Gastroesophageal sphincter (tissue), 4 donors: ENCODE results near the gene SRR. TPM values are rescaled to one million over a fixed set of nuclear protein-coding genes. Genes with fewer than 3 reads are reported as not detected.

Experiments used
- ATAC-seq: fragments of 150-250 bp; one replicate; pipeline ENCODE4 v1.9.1; 2016; ENCODE audit warnings: mild to moderate bottlenecking, moderate library complexity
- H3K27ac ChIP-seq, 4 donors: fragments of 200-600 bp; sonication (generic) in 3 of 4; 1 replicate in 3 of 4; 2 replicates in 1 of 4; pipeline ENCODE4 v1.5.1; 2016 to 2019
- H3K27me3 ChIP-seq: fragments of 200-600 bp; sonication (generic); one replicate; pipeline ENCODE4 v1.5.1; 2019
- H3K36me3 ChIP-seq, 2 donors: fragments of 200-600 bp; sonication (generic); one replicate each; pipeline ENCODE4 v1.5.1; 2019; ENCODE audit warnings: control low read depth in 1 of 2
- H3K4me1 ChIP-seq, 3 donors: fragments of 200-600 bp; sonication (generic); 1 replicate in 2 of 3; 2 replicates in 1 of 3; pipeline ENCODE4 v1.5.1; 2016 to 2019; ENCODE audit warnings: control low read depth in 2 of 3
- H3K4me3 ChIP-seq, 2 donors: fragments of 200-600 bp; sonication (generic); one replicate each; pipeline ENCODE4 v1.5.1; 2019; ENCODE audit warnings: mild to moderate bottlenecking in 1 of 2, moderate library complexity in 1 of 2
- H3K9me3 ChIP-seq, 3 donors: fragments of 200-600 bp; sonication (generic); one replicate each; pipeline ENCODE4 v1.5.1; 2017 to 2019; ENCODE audit warnings: control low read depth in 2 of 3
- EP300 ChIP-seq: sonication (generic); formaldehyde crosslinking; IDR thresholded peaks from one replicate; pipeline ENCODE4 v1.6.1; 2017; ENCODE audit warnings: antibody characterized with exemption, mild to moderate bottlenecking
- POLR2A ChIP-seq, 2 donors: fragments of 450-650 bp; IDR thresholded peaks; one replicate each; pipeline ENCODE4 v1.6.1; 2017; ENCODE audit warnings: antibody characterized with exemption in 2 of 2, mild to moderate bottlenecking in 2 of 2, moderate library complexity in 1 of 2
- POLR2AphosphoS5 ChIP-seq: sonication (generic); formaldehyde crosslinking; IDR thresholded peaks from one replicate; pipeline ENCODE4 v1.6.1; 2017; ENCODE audit warnings: antibody characterized with exemption
- WGBS, 2 donors: methylation state at CpG; one replicate each; pipeline ENCODE4 v1.1.5; 2018; ENCODE audit warnings: low coverage in 1 of 2; 5-methylcytosine and 5-hydroxymethylcytosine counted together
- total RNA-seq, 4 donors: library from RNA; depleted of rRNA; stranded (reverse); fragments of >200 nt; gene quantifications; one replicate each; pipeline ENCODE4 v1.1.0, GENCODE V29; 2016
- TF ChIP-seq, protein P1 (sequence below), 4 experiments: fragments of 200-600 bp in 2 of 4; fragments of 450-650 bp in 2 of 4; sonication (generic) in 1 of 4; IDR thresholded peaks; one replicate each; pipeline ENCODE4 v1.5.1; 2017 to 2019; ENCODE audit warnings: antibody characterized with exemption in 4 of 4, mild to moderate bottlenecking in 2 of 4, moderate library complexity in 2 of 4

SRR gene
- total RNA-seq, 4 donors from 2014 or later: 13.7 to 38.8 (median 16.9) TPM

DNA sequence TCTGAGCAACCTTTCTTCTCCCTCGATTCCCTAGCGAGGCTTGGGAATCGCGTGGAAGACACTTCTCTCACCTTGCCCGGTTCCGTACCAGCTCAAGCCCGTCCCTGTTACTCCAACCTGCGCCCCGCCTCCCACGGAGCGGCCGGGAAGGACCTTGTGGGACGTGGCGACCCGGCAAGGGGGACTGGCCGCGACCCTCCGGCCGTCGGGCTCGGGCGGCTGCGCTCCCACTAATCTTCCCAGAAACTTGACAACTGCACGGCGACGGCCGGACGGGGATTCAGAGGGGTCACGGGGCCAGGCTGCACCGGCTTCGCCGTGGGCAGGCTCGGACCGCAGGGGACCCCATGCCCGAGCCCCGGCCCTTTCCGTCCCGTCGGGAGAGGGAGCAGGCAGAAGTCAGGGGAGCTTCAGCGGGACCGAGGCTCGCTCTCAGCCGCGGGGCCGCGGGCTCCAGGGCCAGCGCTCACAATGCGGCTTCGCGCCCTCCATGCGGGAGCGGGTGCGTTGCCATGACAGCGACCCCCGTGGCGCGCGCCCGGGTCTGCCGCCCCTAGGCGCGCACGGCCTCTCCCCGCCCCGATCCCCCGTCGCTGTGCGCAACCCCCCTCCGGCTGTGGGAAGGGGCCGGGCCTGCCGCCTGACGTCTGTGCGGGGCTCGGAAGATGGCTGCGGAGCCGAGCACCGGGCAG, 33.2 kb downstream of the SRR start, which contains the start of gene SGSM2:
Gene SGSM2 (plus strand): TSS at position 650 of the 692 bp plus-strand sequence. CDS start 188 bp downstream, outside the sequence.
- Histone ChIP-seq H3K27me3 (no peaks in the 10 kb centered on the region), H3K36me3 (peaks cover 0 to 47% of the 10 kb centered on the region in 2 donors), H3K4me1 (peaks cover 0 to 40% (median 5%) of the 10 kb centered on the region in 3 donors), H3K4me3 (peak within 1 kb of the TSS; percentile 75 to 98), H3K27ac (peak within 1 kb of the TSS; percentile 76 to 95 (median 95)), H3K9me3 (no peaks in the 10 kb centered on the region)
- peak; percentile 77 for ATAC-seq
- TF ChIP-seq, protein P1, sequence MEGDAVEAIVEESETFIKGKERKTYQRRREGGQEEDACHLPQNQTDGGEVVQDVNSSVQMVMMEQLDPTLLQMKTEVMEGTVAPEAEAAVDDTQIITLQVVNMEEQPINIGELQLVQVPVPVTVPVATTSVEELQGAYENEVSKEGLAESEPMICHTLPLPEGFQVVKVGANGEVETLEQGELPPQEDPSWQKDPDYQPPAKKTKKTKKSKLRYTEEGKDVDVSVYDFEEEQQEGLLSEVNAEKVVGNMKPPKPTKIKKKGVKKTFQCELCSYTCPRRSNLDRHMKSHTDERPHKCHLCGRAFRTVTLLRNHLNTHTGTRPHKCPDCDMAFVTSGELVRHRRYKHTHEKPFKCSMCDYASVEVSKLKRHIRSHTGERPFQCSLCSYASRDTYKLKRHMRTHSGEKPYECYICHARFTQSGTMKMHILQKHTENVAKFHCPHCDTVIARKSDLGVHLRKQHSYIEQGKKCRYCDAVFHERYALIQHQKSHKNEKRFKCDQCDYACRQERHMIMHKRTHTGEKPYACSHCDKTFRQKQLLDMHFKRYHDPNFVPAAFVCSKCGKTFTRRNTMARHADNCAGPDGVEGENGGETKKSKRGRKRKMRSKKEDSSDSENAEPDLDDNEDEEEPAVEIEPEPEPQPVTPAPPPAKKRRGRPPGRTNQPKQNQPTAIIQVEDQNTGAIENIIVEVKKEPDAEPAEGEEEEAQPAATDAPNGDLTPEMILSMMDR (IDR thresholded peaks at IDR 0.05): no peak
- TF ChIP-seq EP300 (no peak), POLR2AphosphoS5 (peak; percentile 47), POLR2A (IDR thresholded peaks at IDR 0.05) (no peak)
- WGBS, 2 donors: 0 to 3% methylated on average over 1 to 6 of the region's 77 CpGs

DNA sequence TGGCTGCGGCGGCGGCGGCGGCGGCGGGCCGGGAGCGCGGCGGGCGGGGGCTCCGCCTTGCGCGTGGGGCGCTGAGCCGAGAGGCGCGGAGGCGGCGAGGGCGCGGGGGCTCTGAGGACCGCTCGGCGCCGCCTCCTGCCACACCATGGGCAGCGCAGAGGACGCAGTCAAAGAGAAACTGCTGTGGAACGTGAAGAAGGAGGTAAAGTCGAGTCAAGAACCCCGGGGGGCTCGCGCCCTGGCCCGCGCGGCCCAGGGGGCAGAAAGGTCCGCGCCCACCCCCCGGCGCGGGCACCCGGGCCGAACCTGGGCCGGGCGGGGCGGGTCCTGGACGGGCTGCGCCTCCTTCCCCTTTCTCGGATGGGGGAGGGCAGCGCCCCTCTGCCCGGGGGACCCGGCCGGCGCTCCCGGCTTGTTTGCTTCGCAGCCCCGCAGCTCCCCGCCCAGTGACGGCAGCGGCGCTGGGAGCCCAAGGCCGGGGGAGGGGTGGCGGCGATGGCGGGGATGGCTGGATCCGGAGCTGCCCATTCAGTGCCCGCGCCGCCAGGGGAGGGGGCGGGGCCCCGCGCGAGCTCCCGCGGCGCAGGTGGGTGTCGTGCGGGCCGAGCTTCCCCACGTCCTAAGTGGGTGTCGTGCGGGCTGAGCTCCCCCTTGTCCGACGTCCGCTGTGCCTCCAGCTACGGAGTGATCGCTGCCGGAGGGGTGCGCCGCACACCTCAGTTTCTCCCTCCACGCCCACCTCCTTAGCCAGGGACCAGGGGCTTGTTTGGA, 34.0 kb downstream of the SRR start:
- Histone ChIP-seq H3K27me3 (no peaks in the 10 kb centered on the region), H3K4me3 (peak overlapping the region; percentile 75 to 98), H3K4me1 (peaks cover 0 to 40% (median 5%) of the 10 kb centered on the region in 3 donors), H3K9me3 (no peaks in the 10 kb centered on the region), H3K27ac (peak overlapping the region; percentile 76 to 95 (median 95)), H3K36me3 (peaks cover 0 to 47% of the 10 kb centered on the region in 2 donors)
- 0 to 2% methylated on average over 7 to 21 of the region's 92 CpGs for WGBS, 2 donors
- peak; percentile 80 for ATAC-seq
- TF ChIP-seq POLR2AphosphoS5 (peak; percentile 66), POLR2A (IDR thresholded peaks at IDR 0.05) (peak; percentile 33 to 64), EP300 (no peak)
- TF ChIP-seq, protein P1 (IDR thresholded peaks at IDR 0.05): peak in 1 of 4 experiments; percentile 19

DNA sequence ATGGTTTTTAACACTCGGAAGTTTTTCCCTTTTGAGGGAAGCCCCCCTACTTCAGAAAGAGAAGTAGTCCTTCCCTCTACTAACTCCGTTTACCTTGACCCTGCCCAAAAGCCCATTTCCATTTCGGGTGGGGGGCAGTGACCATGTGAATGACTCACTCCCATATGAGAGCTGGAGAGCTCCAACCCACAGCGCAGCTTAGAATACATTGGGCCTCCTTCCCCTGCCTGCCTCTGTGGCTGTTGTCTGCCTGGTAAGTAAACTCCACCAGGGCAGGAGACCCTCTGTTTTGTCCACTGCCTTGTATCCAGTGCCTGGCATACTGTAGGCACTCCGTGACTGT, 34.5 kb downstream of the SRR start:
- H3K4me3 ChIP-seq: peak overlapping the region; percentile 75 to 98

DNA sequence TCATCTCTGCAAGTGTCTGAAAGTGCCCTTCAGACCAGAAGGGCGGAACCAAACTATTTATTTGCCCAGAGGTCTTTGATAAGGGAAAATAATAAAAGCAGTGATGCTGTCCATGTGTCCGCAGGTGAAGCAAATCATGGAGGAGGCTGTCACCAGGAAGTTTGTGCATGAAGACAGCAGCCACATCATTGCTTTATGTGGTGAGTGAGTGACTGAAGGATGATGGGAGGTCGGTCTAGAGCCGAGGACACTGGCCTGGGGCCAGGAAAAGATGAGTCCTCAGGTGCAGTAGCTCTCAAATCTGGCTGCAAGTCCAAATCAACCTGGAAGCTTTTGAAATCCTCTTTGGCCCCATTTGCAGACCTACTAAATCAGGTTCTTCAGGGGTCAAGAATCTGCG, 39.7 kb downstream of the SRR start:
- H3K27ac ChIP-seq: no peak overlapping the region
- TF ChIP-seq POLR2AphosphoS5 (no peak), POLR2A (IDR thresholded peaks at IDR 0.05) (no peak), EP300 (no peak)
- TF ChIP-seq, protein P1 (IDR thresholded peaks at IDR 0.05): no peak
- WGBS, 2 donors: 20 to 66% methylated on average over 2 to 5 of the region's 5 CpGs

More for the DNA sequence above, 34.5 kb downstream of the SRR start:
- TF ChIP-seq POLR2A (IDR thresholded peaks at IDR 0.05): no peak
- TF ChIP-seq POLR2AphosphoS5: no peak
- TF ChIP-seq, protein P1 (IDR thresholded peaks at IDR 0.05): no peak
- no peak for TF ChIP-seq EP300
- Histone ChIP-seq H3K27me3 (no peaks in the 10 kb centered on the region), H3K9me3 (no peaks in the 10 kb centered on the region), H3K36me3 (peaks cover 0 to 47% of the 10 kb centered on the region in 2 donors), H3K27ac (peak overlapping the region in 3 of 4 donors; percentile 95), H3K4me1 (peaks cover 0 to 40% (median 5%) of the 10 kb centered on the region in 3 donors)
- no peak for ATAC-seq
- WGBS, 2 donors: 7% methylated on average over 3 of the region's 5 CpGs; no CpG with 5 or more reads in 1 of the 2 donors

More for the DNA sequence above, 39.7 kb downstream of the SRR start:
- no peaks in the 10 kb centered on the region for H3K27me3 ChIP-seq
- H3K4me3 ChIP-seq: no peak overlapping the region
- peaks cover 0 to 18% (median 0%) of the 10 kb centered on the region in 3 donors for H3K4me1 ChIP-seq
- H3K9me3 ChIP-seq: no peaks in the 10 kb centered on the region
- H3K36me3 ChIP-seq: peaks cover 0 to 55% of the 10 kb centered on the region in 2 donors
- ATAC-seq: no peak
